HEK293 (cell line): ENCODE measurements around the gene COTL1.

Experiments
- CTCF ChIP-seq: fragments of 450-650 bp; formaldehyde crosslinking; IDR thresholded peaks from 2 replicates; pipeline ENCODE4 v1.5.1; 2016; ENCODE audit warnings: missing biosample characterization, missing genetic modification characterization
- GLI4 ChIP-seq: fragments of 450-650 bp; formaldehyde crosslinking; IDR thresholded peaks from 2 replicates; pipeline ENCODE4 v1.5.1; 2016; ENCODE audit warnings: missing biosample characterization, missing genetic modification characterization
- GLIS2 ChIP-seq: fragments of 450-650 bp; formaldehyde crosslinking; IDR thresholded peaks from 2 replicates; pipeline ENCODE4 v1.5.1; 2016; ENCODE audit warnings: missing biosample characterization, missing genetic modification characterization
- HOXC10 ChIP-seq: sonication (generic); formaldehyde crosslinking; IDR thresholded peaks from 2 replicates; pipeline ENCODE4 v1.8.1; 2023; ENCODE audit warnings: mild to moderate bottlenecking, missing genetic modification reagents
- KLF16 ChIP-seq: fragments of 450-650 bp; formaldehyde crosslinking; IDR thresholded peaks from 2 replicates; pipeline ENCODE4 v1.5.1; 2017; ENCODE audit warnings: missing biosample characterization, missing genetic modification characterization
- PRDM6 ChIP-seq: fragments of 450-650 bp; formaldehyde crosslinking; IDR thresholded peaks from 2 replicates; pipeline ENCODE4 v1.5.1; 2017; ENCODE audit warnings: missing biosample characterization, missing genetic modification characterization
- TCF7L2 ChIP-seq: IDR thresholded peaks from 2 replicates; pipeline ENCODE4 v1.6.1; 2011; ENCODE audit warnings: low read depth, mild to moderate bottlenecking, inconsistent platforms, low read length, moderate library complexity, borderline replicate concordance
- YY2 ChIP-seq: fragments of 450-650 bp; formaldehyde crosslinking; IDR thresholded peaks from 2 replicates; pipeline ENCODE4 v1.5.1; 2016; ENCODE audit warnings: missing biosample characterization, missing genetic modification characterization
- ZBTB20 ChIP-seq: fragments of 450-650 bp; formaldehyde crosslinking; IDR thresholded peaks from 2 replicates; pipeline ENCODE4 v1.5.1; 2016; ENCODE audit warnings: missing biosample characterization, missing genetic modification characterization
- ZIC2 ChIP-seq: fragments of 450-650 bp; formaldehyde crosslinking; IDR thresholded peaks from 2 replicates; pipeline ENCODE4 v1.5.1; 2016; ENCODE audit warnings: missing biosample characterization, missing genetic modification characterization
- ZNF280C ChIP-seq: fragments of 450-650 bp; formaldehyde crosslinking; IDR thresholded peaks from 2 replicates; pipeline ENCODE4 v1.5.1; 2016; ENCODE audit warnings: missing biosample characterization, missing genetic modification characterization
- ZNF341 ChIP-seq: fragments of 450-650 bp; formaldehyde crosslinking; IDR thresholded peaks from 2 replicates; pipeline ENCODE4; 2016; ENCODE audit warnings: low read depth, missing biosample characterization, missing genetic modification characterization
- ZNF488 ChIP-seq: fragments of 450-650 bp; formaldehyde crosslinking; IDR thresholded peaks from 2 replicates; pipeline ENCODE4 v1.5.1; 2016; ENCODE audit warnings: missing biosample characterization, missing genetic modification characterization
- ZNF521 ChIP-seq: fragments of 450-650 bp; formaldehyde crosslinking; IDR thresholded peaks from 2 replicates; pipeline ENCODE4 v1.5.1; 2017; ENCODE audit warnings: missing biosample characterization, mild to moderate bottlenecking, missing genetic modification characterization
- ZNF623 ChIP-seq: fragments of 450-650 bp; formaldehyde crosslinking; IDR thresholded peaks from 2 replicates; pipeline ENCODE4 v1.5.1; 2016; ENCODE audit warnings: missing biosample characterization, missing genetic modification characterization
- ZNF843 ChIP-seq: fragments of 450-650 bp; formaldehyde crosslinking; IDR thresholded peaks from 2 replicates; pipeline ENCODE4 v1.5.1; 2016; ENCODE audit warnings: missing biosample characterization, missing genetic modification characterization
- TF ChIP-seq, protein P1 (sequence below): fragments of 450-650 bp; formaldehyde crosslinking; IDR thresholded peaks from 2 replicates; pipeline ENCODE4 v1.5.1; 2016; ENCODE audit warnings: missing biosample characterization, missing genetic modification characterization
- TF ChIP-seq, protein P2 (sequence below): fragments of 450-650 bp; formaldehyde crosslinking; IDR thresholded peaks from 2 replicates; pipeline ENCODE4 v1.5.1; 2016; ENCODE audit warnings: missing biosample characterization, missing genetic modification characterization, borderline replicate concordance

COTL1 gene

DNA sequence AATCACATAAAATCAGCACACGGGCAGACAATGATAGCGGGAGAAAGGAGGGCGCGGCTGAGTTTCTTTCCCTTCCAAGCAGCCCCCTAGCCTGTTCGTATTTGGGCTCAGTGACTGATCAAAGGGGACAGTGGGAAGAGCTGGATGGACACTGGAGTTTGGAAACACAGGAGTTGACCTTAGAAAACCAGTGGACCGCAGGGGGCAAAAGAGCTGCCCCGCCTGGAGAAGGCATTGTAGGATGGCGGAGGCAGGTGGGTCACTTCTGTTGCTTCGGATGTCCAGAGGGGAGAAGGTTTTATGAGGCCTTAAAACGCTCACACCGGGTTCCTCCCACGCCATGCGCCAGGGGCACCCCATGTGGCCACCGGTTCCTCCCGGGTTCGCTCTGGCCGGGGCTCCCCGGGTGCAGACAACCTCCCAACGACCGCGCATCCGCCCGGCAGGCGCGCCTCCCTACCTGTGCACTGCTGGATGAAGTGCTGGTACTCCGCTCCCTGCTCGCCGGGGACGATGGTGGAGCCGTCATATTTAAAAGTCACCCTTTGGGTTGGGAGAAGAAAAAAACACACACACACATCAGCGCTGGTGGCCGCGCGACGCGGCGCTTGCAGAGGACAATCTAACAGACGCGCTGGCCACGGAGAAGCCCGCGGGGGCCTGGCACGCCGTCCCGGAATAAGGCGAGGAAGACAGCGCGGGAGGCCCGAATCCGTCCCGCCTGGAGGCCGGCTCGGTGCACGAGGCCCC is 662 bp downstream of the COTL1 start (continued):
- no peak for TF ChIP-seq PRDM6 (tag by site-specific recombination)
- peak; percentile 32; the same call in 1 of the 2 replicates for TF ChIP-seq KLF16 (tag by site-specific recombination)
- TF ChIP-seq GLI4, result no peak
- TF ChIP-seq ZBTB20, result peak; percentile 80
- peak; percentile 88 for TF ChIP-seq ZIC2 (tag by site-specific recombination)
- TF ChIP-seq CTCF, result peak; percentile 28; the same call in 1 of the 2 replicates
- no peak for TF ChIP-seq ZNF521 (tag by site-specific recombination)
- no peak for TF ChIP-seq ZNF280C (tag by site-specific recombination)
- TF ChIP-seq HOXC10 (CRISPR knock-in tag), result 0 out of 2 replicates have a peak, but pooled peaks have one; percentile 45
- TF ChIP-seq, protein P1, sequence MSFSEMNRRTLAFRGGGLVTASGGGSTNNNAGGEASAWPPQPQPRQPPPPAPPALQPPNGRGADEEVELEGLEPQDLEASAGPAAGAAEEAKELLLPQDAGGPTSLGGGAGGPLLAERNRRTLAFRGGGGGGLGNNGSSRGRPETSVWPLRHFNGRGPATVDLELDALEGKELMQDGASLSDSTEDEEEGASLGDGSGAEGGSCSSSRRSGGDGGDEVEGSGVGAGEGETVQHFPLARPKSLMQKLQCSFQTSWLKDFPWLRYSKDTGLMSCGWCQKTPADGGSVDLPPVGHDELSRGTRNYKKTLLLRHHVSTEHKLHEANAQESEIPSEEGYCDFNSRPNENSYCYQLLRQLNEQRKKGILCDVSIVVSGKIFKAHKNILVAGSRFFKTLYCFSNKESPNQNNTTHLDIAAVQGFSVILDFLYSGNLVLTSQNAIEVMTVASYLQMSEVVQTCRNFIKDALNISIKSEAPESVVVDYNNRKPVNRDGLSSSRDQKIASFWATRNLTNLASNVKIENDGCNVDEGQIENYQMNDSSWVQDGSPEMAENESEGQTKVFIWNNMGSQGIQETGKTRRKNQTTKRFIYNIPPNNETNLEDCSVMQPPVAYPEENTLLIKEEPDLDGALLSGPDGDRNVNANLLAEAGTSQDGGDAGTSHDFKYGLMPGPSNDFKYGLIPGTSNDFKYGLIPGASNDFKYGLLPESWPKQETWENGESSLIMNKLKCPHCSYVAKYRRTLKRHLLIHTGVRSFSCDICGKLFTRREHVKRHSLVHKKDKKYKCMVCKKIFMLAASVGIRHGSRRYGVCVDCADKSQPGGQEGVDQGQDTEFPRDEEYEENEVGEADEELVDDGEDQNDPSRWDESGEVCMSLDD, result no peak
- peak; percentile 85 for TF ChIP-seq ZNF341 (tag by site-specific recombination)
- TF ChIP-seq GLIS2, result peak; percentile 64
- no peak for TF ChIP-seq ZNF623 (tag by site-specific recombination)
- no peak for TF ChIP-seq YY2 (tag by site-specific recombination)
- TF ChIP-seq, protein P2, sequence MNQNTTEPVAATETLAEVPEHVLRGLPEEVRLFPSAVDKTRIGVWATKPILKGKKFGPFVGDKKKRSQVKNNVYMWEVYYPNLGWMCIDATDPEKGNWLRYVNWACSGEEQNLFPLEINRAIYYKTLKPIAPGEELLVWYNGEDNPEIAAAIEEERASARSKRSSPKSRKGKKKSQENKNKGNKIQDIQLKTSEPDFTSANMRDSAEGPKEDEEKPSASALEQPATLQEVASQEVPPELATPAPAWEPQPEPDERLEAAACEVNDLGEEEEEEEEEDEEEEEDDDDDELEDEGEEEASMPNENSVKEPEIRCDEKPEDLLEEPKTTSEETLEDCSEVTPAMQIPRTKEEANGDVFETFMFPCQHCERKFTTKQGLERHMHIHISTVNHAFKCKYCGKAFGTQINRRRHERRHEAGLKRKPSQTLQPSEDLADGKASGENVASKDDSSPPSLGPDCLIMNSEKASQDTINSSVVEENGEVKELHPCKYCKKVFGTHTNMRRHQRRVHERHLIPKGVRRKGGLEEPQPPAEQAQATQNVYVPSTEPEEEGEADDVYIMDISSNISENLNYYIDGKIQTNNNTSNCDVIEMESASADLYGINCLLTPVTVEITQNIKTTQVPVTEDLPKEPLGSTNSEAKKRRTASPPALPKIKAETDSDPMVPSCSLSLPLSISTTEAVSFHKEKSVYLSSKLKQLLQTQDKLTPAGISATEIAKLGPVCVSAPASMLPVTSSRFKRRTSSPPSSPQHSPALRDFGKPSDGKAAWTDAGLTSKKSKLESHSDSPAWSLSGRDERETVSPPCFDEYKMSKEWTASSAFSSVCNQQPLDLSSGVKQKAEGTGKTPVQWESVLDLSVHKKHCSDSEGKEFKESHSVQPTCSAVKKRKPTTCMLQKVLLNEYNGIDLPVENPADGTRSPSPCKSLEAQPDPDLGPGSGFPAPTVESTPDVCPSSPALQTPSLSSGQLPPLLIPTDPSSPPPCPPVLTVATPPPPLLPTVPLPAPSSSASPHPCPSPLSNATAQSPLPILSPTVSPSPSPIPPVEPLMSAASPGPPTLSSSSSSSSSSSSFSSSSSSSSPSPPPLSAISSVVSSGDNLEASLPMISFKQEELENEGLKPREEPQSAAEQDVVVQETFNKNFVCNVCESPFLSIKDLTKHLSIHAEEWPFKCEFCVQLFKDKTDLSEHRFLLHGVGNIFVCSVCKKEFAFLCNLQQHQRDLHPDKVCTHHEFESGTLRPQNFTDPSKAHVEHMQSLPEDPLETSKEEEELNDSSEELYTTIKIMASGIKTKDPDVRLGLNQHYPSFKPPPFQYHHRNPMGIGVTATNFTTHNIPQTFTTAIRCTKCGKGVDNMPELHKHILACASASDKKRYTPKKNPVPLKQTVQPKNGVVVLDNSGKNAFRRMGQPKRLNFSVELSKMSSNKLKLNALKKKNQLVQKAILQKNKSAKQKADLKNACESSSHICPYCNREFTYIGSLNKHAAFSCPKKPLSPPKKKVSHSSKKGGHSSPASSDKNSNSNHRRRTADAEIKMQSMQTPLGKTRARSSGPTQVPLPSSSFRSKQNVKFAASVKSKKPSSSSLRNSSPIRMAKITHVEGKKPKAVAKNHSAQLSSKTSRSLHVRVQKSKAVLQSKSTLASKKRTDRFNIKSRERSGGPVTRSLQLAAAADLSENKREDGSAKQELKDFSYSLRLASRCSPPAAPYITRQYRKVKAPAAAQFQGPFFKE (tag by site-specific recombination), result no peak
- no peak for TF ChIP-seq ZNF843 (tag by site-specific recombination)
- TF ChIP-seq TCF7L2, result no peak
- TF ChIP-seq ZNF488 (tag by site-specific recombination), result no peak
